PC-3 (cell line): ENCODE results near the gene SLC8A1.

ENCODE experiments used
- EZH2 ChIP-seq: fragments of 300-600 bp; sonication (generic); IDR thresholded peaks from one replicate; pipeline ENCODE4 v1.6.1; 2017; ENCODE audit warnings: antibody characterized with exemption, mild to moderate bottlenecking, low read length; ENCODE audit not compliant: unreplicated experiment
- TF ChIP-seq, protein P1 (sequence below): fragments of 300-600 bp; sonication (generic); conservative IDR thresholded peaks from 2 replicates; pipeline ENCODE4 v1.5.1; 2017; ENCODE audit warnings: antibody characterized with exemption, low read depth, mild to moderate bottlenecking, low read length

GRCh38 chr2:40300391-40300790 lies 151.5 kb downstream of the SLC8A1 start:
- TF ChIP-seq, protein P1, sequence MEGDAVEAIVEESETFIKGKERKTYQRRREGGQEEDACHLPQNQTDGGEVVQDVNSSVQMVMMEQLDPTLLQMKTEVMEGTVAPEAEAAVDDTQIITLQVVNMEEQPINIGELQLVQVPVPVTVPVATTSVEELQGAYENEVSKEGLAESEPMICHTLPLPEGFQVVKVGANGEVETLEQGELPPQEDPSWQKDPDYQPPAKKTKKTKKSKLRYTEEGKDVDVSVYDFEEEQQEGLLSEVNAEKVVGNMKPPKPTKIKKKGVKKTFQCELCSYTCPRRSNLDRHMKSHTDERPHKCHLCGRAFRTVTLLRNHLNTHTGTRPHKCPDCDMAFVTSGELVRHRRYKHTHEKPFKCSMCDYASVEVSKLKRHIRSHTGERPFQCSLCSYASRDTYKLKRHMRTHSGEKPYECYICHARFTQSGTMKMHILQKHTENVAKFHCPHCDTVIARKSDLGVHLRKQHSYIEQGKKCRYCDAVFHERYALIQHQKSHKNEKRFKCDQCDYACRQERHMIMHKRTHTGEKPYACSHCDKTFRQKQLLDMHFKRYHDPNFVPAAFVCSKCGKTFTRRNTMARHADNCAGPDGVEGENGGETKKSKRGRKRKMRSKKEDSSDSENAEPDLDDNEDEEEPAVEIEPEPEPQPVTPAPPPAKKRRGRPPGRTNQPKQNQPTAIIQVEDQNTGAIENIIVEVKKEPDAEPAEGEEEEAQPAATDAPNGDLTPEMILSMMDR, result no peak
- no peak for TF ChIP-seq EZH2
